GM12801 (cell line): ENCODE results near the gene ARMC5.

Experiments used
- TF ChIP-seq, protein P1 (sequence below): IDR thresholded peaks from one replicate; pipeline ENCODE4 v1.5.1; 2011; ENCODE audit warnings: control low read depth; ENCODE audit not compliant: insufficient read length; ENCODE audit errors: extremely low read depth

Gene ARMC5

DNA sequence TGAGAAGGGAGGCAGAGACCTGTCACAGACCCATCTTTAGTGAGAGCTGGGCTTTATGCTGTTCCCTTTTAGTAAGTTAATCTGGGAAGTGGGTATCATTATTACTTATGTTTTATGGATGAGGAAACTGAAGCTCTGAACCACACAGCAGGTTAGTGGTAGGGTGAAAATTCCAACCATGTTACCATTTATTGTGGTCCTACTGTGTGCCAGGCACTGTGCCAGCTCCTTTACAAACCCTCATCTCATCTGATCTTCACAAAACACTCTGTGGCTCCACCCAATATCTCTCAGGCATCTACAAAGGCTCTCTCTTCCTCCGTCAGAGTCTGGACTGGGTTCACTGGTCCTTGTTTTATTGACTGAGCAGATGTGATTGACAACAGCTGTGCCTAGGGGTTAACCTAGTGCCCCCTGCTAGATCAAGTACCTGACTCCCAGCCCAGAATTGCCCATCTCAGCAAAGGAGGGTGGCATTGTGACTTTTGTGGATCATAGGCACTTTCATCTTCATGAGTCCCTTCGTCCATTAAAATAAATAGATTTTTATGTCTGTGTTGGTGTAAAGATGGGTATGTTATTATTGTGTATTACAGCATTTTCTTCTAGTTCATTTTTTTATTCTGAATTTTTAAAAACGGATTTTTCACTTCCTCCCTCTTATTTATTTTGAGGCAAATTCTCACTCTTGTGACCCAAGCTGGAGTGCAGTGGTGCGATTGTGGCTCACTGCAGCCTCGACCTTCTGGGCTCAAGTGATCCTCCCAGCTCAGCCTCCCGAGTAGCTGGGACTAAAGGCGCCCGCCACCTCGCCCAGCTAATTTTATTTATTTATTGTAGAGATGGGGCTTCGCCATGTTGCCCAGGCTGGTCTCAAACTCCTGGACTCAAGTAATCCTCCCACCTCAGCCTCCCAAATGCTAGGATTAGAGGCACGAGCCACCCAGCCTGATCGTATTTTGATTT lies 15.8 kb downstream of the ARMC5 start:
- TF ChIP-seq, protein P1, sequence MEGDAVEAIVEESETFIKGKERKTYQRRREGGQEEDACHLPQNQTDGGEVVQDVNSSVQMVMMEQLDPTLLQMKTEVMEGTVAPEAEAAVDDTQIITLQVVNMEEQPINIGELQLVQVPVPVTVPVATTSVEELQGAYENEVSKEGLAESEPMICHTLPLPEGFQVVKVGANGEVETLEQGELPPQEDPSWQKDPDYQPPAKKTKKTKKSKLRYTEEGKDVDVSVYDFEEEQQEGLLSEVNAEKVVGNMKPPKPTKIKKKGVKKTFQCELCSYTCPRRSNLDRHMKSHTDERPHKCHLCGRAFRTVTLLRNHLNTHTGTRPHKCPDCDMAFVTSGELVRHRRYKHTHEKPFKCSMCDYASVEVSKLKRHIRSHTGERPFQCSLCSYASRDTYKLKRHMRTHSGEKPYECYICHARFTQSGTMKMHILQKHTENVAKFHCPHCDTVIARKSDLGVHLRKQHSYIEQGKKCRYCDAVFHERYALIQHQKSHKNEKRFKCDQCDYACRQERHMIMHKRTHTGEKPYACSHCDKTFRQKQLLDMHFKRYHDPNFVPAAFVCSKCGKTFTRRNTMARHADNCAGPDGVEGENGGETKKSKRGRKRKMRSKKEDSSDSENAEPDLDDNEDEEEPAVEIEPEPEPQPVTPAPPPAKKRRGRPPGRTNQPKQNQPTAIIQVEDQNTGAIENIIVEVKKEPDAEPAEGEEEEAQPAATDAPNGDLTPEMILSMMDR = no peak

DNA sequence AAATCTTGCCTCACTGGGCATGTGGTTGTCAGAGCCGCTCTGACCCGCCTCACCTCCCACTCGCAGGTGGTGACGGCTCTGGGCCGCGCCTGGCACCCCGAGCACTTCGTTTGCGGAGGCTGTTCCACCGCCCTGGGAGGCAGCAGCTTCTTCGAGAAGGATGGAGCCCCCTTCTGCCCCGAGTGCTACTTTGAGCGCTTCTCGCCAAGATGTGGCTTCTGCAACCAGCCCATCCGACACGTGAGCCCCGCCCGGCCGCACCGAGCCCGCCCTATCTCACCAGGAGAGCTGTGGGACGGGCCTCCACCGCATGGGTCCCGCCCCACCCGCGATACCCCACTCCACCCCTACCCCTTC lies 16.6 kb downstream of the ARMC5 start:
- TF ChIP-seq, protein P1 = no peak

DNA sequence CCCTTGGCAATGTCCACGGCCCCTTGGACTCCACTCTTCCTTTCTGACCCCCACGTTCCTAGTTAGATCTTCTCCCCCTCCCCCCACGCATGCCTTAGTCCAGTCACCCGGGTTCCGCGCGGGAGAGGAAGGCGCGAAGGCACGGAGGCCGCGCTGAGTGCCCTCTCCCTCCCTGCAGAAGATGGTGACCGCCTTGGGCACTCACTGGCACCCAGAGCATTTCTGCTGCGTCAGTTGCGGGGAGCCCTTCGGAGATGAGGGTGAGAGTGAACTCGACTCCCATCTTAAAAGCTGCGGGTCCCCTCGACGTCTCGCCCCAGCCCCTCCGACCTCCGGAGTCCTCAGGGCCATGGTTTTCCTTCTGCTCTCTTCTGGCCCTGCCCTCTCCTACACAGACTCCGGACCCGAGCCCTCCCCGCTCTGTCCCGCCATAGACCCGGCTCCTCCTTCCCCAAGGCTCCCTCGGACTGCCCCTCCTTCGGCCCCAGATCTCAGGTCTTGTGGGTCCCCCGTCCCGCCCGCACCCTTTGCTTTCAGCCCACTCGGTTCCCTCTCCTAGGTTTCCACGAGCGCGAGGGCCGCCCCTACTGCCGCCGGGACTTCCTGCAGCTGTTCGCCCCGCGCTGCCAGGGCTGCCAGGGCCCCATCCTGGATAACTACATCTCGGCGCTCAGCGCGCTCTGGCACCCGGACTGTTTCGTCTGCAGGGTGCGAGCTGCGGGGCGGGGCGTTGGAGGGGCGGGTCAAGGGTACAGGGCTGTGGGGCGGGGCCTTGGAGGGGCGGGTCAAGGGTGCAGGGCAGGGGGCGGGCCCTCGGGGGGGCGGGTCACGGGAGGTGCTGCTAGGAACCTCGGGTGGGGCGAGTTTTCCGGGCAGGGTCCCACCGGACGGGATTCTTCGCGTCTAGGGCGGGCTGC lies 17.3 kb downstream of the ARMC5 start:
- TF ChIP-seq, protein P1 = no peak

DNA sequence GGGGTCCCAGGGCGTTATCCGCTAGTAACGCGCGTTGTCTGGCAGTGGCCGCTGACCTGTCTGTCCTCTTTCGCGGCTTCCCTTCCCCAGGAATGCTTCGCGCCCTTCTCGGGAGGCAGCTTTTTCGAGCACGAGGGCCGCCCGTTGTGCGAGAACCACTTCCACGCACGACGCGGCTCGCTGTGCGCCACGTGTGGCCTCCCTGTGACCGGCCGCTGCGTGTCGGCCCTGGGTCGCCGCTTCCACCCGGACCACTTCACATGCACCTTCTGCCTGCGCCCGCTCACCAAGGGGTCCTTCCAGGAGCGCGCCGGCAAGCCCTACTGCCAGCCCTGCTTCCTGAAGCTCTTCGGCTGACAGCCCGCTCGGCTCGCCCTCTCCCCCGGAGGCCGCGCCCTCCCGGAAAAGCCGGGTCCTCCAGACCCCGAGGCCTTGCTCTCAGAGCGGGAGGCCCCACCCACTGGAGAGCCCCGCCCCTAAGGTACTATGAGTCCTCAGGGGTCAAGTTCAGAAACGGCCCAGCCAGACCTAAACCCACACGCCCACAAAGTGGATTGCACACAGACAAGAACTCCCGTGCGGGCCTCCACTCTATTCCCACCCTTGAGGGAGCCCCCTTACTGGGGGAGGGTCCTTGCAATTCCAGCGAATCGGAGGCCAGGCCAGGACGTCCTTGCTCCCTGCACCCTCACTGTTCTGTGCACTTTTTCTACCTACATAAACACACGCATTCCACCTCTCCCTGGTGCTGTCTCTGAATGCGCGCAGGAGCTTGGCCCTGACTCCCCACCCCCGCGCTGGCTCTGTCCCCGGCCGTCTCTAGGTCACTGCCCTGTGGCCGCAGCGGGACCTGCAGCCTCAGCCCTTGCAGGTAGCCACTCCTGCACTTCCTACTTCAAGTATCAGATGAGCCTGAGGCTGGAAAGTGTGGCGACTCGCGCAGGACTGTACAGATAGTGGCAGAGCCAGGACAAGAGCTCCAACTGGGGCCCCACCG lies 18.2 kb downstream of the ARMC5 start:
- TF ChIP-seq, protein P1 = no peak

DNA sequence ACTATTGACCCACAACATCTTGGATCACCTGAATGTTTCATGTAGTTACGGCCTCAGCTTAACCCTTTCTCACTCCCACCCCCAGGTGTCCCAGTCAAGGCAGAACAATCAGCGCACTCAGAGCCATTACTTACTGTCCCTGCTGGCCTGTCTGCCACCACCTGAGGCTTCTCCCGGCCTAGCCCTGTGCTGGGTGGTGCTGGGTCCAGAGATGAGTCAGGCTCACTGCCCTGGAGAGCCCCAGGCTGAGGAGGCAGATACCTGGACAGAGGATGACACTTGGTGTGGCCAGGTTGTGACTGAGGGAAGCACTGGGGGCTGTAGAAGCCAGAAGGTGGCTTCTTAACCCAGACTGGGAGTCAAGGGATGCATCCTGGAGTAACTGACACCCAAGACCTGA lies 19.7 kb downstream of the ARMC5 start:
- TF ChIP-seq, protein P1 = no peak

DNA sequence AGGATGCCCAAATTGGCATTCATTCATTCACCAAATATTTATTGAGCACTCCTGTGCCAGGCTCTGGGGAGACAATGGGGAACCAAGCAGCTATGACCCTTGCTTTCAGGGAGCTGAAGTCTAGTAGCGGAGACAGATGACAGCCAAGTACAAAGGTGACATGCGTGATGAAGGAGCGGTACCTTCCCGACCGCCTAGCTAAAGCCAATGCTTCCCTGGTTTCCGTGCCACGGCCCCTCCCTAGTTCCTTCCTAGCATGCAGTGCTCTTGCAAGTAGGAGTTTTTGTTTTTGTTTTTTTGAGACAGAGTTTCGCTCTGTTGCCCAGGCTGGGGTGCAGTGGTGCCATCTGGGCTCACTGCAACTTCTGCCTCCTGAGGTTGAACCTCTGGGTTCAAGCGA lies 20.4 kb downstream of the ARMC5 start:
- TF ChIP-seq, protein P1 = no peak
